Breast epithelium (tissue), 3 donors: Measurements from ENCODE around the gene MUC4.

Experiments
- CTCF ChIP-seq, 3 donors: fragments of 450-650 bp; IDR thresholded peaks; one replicate each; pipeline ENCODE4 v1.5.1; 2016 to 2017; ENCODE audit warnings: antibody characterized with exemption in 3 of 3, mild to moderate bottlenecking in 3 of 3, moderate library complexity in 3 of 3
- POLR2A ChIP-seq: fragments of 450-650 bp; IDR thresholded peaks from one replicate; pipeline ENCODE4 v1.6.1; 2016; ENCODE audit warnings: antibody characterized with exemption, mild to moderate bottlenecking, moderate library complexity
- POLR2AphosphoS5 ChIP-seq, 3 donors: sonication (generic); formaldehyde crosslinking; IDR thresholded peaks; one replicate each; pipeline ENCODE4 v1.6.1; 2017; ENCODE audit warnings: antibody characterized with exemption in 3 of 3

- no peak for TF ChIP-seq CTCF (IDR thresholded peaks at IDR 0.05)
- TF ChIP-seq POLR2AphosphoS5 (IDR thresholded peaks at IDR 0.05) = no peak
- no peak for TF ChIP-seq POLR2A
These were observed 14.4 kb upstream of the MUC4 start for GRCh38 chr3:195825857-195826804.
